Tibial nerve (tissue), 3 donors: ENCODE measurements around the gene TECPR2.

Experiments
- POLR2A ChIP-seq, 2 donors: fragments of 450-650 bp; IDR thresholded peaks; one replicate each; pipeline ENCODE4 v1.6.1; 2017; ENCODE audit warnings: antibody characterized with exemption in 2 of 2, mild to moderate bottlenecking in 2 of 2, moderate library complexity in 2 of 2
- TF ChIP-seq, protein P1 (sequence below), 5 experiments: fragments of 200-600 bp in 3 of 5; fragments of 450-650 bp in 2 of 5; sonication (generic) in 3 of 5; IDR thresholded peaks; one replicate each; pipeline ENCODE4 v1.5.1; 2016 to 2019; ENCODE audit warnings: antibody characterized with exemption in 5 of 5, mild to moderate bottlenecking in 3 of 5, moderate library complexity in 2 of 5

DNA sequence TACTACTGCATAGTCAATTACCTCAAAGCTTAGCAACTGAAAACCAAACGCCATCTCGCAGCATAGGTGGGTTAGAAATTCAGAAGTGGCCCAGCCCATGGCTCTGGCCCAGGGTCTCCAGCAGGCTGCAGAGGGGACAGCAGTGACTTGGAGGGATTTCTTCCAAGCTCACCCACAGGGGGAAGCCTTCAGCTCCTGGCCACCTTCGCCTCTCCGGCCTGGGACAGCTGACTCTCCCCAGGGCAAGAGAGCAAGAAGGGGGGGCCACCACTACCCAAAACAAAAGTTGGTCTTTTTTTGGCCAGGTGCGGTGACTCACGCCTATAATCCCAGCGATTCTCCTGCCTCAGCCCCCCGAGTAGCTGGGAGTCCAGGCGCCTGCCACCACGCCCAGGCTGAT lies 179.0 kb downstream of the TECPR2 start:
- TF ChIP-seq, protein P1, sequence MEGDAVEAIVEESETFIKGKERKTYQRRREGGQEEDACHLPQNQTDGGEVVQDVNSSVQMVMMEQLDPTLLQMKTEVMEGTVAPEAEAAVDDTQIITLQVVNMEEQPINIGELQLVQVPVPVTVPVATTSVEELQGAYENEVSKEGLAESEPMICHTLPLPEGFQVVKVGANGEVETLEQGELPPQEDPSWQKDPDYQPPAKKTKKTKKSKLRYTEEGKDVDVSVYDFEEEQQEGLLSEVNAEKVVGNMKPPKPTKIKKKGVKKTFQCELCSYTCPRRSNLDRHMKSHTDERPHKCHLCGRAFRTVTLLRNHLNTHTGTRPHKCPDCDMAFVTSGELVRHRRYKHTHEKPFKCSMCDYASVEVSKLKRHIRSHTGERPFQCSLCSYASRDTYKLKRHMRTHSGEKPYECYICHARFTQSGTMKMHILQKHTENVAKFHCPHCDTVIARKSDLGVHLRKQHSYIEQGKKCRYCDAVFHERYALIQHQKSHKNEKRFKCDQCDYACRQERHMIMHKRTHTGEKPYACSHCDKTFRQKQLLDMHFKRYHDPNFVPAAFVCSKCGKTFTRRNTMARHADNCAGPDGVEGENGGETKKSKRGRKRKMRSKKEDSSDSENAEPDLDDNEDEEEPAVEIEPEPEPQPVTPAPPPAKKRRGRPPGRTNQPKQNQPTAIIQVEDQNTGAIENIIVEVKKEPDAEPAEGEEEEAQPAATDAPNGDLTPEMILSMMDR (IDR thresholded peaks at IDR 0.05), result no peak
- TF ChIP-seq POLR2A (IDR thresholded peaks at IDR 0.05), result no peak
